NB4 (cell line): Measurements from ENCODE around the gene SCN9A.

Experiments used
- DNase-seq: peaks from one replicate; pipeline ENCODE4 v3.0.0; 2010; ENCODE audit warnings: low read depth
- H3K4me3 ChIP-seq: one replicate; pipeline ENCODE4 v1.5.1; 2011; ENCODE audit warnings: mild to moderate bottlenecking, low read depth, low read length, moderate library complexity
- MYC ChIP-seq: IDR thresholded peaks from 2 replicates; pipeline ENCODE4 v1.6.1; 2011; ENCODE audit warnings: low read depth, low read length
- POLR2A ChIP-seq: IDR thresholded peaks from 2 replicates; pipeline ENCODE4 v1.6.1; 2011; ENCODE audit warnings: mild to moderate bottlenecking; ENCODE audit not compliant: insufficient read length; ENCODE audit errors: extremely low read depth
- TF ChIP-seq, protein P1 (sequence below): IDR thresholded peaks from one replicate; pipeline ENCODE4 v1.5.1; 2012; ENCODE audit warnings: low read depth, low read length
- TF ChIP-seq, protein P2 (sequence below): IDR thresholded peaks from 2 replicates; pipeline ENCODE4 v1.6.1; 2011; ENCODE audit warnings: low read depth, low read length

SCN9A gene

DNA sequence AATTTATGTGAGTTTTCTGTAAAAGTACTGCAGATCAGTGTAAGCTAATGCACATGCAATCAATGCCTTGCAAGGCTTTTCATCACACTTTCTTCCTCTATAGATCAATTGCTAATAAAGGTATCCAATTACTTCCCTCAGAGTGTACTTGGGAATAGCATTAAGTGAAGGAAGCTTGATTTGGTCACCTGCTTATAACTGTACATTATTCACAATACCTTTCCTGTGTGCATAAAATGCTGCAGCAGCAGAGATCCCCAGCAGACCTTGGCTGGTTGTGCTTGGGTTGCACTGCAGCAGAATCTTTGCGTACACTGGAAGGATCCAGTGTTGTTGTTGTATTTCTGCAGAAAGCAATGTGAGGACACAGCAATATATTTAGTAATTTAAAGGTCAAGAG, 18.5 kb upstream of the SCN9A start:
- H3K4me3 ChIP-seq, result no peak overlapping the region
- DNase-seq, result no peak
- TF ChIP-seq, protein P1, sequence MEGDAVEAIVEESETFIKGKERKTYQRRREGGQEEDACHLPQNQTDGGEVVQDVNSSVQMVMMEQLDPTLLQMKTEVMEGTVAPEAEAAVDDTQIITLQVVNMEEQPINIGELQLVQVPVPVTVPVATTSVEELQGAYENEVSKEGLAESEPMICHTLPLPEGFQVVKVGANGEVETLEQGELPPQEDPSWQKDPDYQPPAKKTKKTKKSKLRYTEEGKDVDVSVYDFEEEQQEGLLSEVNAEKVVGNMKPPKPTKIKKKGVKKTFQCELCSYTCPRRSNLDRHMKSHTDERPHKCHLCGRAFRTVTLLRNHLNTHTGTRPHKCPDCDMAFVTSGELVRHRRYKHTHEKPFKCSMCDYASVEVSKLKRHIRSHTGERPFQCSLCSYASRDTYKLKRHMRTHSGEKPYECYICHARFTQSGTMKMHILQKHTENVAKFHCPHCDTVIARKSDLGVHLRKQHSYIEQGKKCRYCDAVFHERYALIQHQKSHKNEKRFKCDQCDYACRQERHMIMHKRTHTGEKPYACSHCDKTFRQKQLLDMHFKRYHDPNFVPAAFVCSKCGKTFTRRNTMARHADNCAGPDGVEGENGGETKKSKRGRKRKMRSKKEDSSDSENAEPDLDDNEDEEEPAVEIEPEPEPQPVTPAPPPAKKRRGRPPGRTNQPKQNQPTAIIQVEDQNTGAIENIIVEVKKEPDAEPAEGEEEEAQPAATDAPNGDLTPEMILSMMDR, result no peak
- TF ChIP-seq POLR2A (no peak), MYC (no peak)
- TF ChIP-seq, protein P2, sequence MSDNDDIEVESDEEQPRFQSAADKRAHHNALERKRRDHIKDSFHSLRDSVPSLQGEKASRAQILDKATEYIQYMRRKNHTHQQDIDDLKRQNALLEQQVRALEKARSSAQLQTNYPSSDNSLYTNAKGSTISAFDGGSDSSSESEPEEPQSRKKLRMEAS, result no peak

DNA sequence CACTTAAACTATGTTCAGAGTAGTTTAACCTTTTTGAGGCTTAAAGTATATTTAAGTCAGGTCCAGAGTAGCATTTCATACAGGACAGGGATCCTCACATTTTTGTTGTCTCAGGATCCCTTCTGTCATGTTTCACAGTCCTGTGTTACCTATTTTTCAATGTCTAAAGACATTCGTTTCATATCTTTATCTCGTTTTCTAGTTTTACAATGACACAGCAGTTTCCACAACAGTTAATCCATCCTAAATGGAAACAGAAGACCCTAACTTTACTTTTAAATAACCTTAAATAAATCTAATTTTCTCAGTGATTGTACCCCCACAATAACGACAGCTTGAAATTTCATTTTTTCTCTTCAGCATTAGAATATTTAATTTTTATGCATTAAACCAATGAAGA, 17.3 kb upstream of the SCN9A start:
- DNase-seq, result no peak
- no peak for TF ChIP-seq MYC
- TF ChIP-seq, protein P2, result no peak
- no peak overlapping the region for H3K4me3 ChIP-seq

DNA sequence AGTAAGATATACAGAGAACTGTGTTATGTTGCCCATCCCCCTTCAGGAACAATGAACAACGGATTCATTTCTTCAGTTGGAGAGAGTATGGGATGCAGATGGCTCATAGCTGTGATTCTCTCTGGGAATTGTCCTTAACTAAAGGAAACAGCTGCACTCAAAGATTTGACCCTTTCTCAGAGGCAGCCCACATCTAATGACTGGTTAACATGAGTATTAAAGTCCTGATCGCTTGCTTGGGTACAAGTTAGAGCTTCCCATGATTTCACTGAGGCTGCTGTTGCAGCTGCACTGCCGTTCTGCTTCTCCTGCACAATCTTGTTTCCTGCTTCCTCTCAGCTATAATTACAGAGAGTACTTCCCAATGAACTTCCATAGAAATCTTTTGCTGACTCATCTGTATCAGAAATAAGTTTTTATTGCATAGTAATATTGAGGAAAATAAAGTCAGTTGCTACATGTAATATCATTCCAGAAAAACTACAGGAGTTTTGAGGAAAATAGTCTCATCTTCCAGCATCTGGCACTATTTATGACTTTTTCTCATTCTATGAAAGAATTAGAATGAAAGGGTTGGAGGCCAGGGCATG, 12.8 kb upstream of the SCN9A start:
- TF ChIP-seq MYC (no peak), POLR2A (no peak)
- TF ChIP-seq, protein P2, result no peak
- TF ChIP-seq, protein P1, result no peak
- no peak for DNase-seq

DNA sequence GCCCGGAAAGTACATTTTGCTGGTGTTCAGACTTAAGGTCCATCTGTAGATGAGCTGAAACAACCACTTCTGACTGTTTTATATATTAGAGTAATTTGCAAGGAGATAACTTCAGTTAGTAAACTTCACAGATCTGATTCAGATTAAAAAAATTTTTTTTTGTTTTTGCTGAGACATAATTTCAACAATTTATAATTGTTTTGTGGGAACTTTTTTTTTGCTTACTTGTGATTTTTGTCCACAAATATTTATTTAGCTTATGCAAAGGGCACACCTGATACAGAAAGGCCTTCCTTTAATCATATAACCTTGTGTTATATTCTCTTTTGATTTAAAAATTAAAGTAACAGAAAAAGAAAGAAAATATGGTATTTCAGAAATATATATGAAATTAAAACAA, 9.6 kb upstream of the SCN9A start:
- TF ChIP-seq, protein P1, result no peak
- TF ChIP-seq POLR2A (no peak), MYC (no peak)
- TF ChIP-seq, protein P2, result no peak

More for the DNA sequence above, 12.8 kb upstream of the SCN9A start:
- H3K4me3 ChIP-seq, result no peak overlapping the region

DNA sequence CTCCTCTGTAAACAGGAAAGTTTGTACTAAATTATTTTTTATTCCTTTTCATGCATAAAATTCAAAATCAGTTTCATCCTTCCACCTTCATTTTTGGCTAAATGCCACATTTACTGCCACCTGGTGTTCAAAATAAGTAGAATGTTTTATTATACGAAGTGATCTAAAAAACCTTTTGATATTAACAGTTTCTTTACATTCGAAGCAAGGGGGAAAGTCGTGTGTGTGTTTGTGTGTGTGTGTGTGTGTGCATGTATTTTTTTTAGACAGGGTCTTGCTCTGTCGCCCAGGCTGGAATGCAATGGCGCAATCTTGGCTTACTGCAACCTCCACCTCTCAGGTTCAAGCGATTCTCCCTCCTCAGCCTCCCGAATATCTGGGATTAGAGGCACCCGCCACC, 9.0 kb upstream of the SCN9A start:
- H3K4me3 ChIP-seq, result no peak overlapping the region
- peak; percentile 29 for DNase-seq
- TF ChIP-seq, protein P2, result no peak
- TF ChIP-seq MYC (no peak), POLR2A (no peak)
- TF ChIP-seq, protein P1, result peak; percentile 6

More for the DNA sequence above, 9.6 kb upstream of the SCN9A start:
- DNase-seq, result no peak
- H3K4me3 ChIP-seq, result no peak overlapping the region

DNA sequence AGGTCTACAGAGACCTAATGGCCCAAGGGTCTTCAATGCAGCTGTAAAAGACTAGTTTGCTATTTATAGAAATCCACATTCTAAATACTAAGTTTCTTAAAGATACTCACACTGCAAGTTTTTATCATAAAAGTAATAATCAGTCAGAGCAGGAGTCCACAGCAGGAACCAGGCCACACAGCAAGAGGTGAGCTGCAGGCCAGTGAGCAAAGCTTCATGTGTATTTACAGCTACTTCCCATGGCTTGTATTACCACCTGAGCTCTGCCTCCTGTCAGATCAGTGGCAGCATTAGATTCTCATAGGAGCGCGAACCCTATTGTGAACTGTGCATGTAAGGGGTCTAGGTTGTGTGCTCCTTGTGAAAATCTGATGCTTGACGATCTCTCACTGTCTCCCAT, 6.7 kb upstream of the SCN9A start:
- no peak overlapping the region for H3K4me3 ChIP-seq
- DNase-seq, result no peak
- TF ChIP-seq, protein P1, result no peak
- TF ChIP-seq, protein P2, result no peak
- no peak for TF ChIP-seq POLR2A
- no peak for TF ChIP-seq MYC
